Measurements from ENCODE around the gene LRP8.

Gene LRP8

GRCh38 chr1:53328009-53328461 is at the start of gene LRP8:
Gene LRP8 (minus strand): TSS chr1:53328070. CDS start chr1:53327912, 158 bp downstream.
- DNase-seq: peak; percentile 90

GRCh38 chr1:53377438-53377841 is 49.6 kb upstream of the LRP8 start:
- peak; percentile 38 for DNase-seq

GRCh38 chr1:53376742-53377437 is 49.0 kb upstream of the LRP8 start:
- DNase-seq: peak; percentile 32

- DNase-seq: peak; percentile 40
Observed at GRCh38 chr1:53376041-53376461, 48.2 kb upstream of the LRP8 start.

GRCh38 chr1:53375440-53375839 is 47.6 kb upstream of the LRP8 start:
- DNase-seq: peak; percentile 42

- DNase-seq: peak; percentile 22
Observed at GRCh38 chr1:53373246-53373645, 45.4 kb upstream of the LRP8 start.

GRCh38 chr1:53372501-53372951 is 44.7 kb upstream of the LRP8 start:
- peak; percentile 23 for DNase-seq

- peak; percentile 20 for DNase-seq
Observed at GRCh38 chr1:53371851-53372250, 44.0 kb upstream of the LRP8 start.

- peak; percentile 29 for DNase-seq
Observed at GRCh38 chr1:53371121-53371666, 43.3 kb upstream of the LRP8 start.

- DNase-seq: peak; percentile 30
Observed at GRCh38 chr1:53370369-53370961, 42.6 kb upstream of the LRP8 start.

GRCh38 chr1:53369761-53370160 is 41.9 kb upstream of the LRP8 start:
- peak; percentile 48 for DNase-seq

- peak; percentile 33 for DNase-seq
Observed at GRCh38 chr1:53369034-53369750, 41.3 kb upstream of the LRP8 start.

GRCh38 chr1:53368314-53369033 is 40.6 kb upstream of the LRP8 start:
- peak; percentile 53 for DNase-seq

GRCh38 chr1:53367503-53368313 is 39.8 kb upstream of the LRP8 start:
- peak; percentile 52 for DNase-seq

- peak; percentile 44 for DNase-seq
Observed at GRCh38 chr1:53366901-53367502, 39.1 kb upstream of the LRP8 start.

- peak; percentile 33 for DNase-seq
Observed at GRCh38 chr1:53365437-53366063, 37.7 kb upstream of the LRP8 start.

GRCh38 chr1:53362851-53363642 is 35.2 kb upstream of the LRP8 start:
- peak; percentile 47 for DNase-seq

GRCh38 chr1:53362270-53362669 is 34.4 kb upstream of the LRP8 start:
- DNase-seq: peak; percentile 18

- DNase-seq: peak; percentile 32
Observed at GRCh38 chr1:53361541-53361961, 33.7 kb upstream of the LRP8 start.

- no peak for DNase-seq
Observed at GRCh38 chr1:53359934-53360276, 32.0 kb upstream of the LRP8 start.

Data from activated CD8-positive, alpha-beta memory T cell treated with anti-CD3 and anti-CD28 coated beads, Interleukin-2, amount 50 U/mL, for 48 hours (primary cell).